ENCODE results near the gene DNPEP.

The DNPEP gene

GRCh38 chr2:219435701-219436100 is 48.0 kb upstream of the DNPEP start:
- Histone ChIP-seq H2AFZ (ENCODE audit: low read length) (no peak overlapping the region), H3F3A (ENCODE audit: insufficient read depth, low read length) (no peaks in the 10 kb centered on the region), H3K36me3 (ENCODE audit: insufficient read depth, low read length) (no peaks in the 10 kb centered on the region), H3K9me2 (ENCODE audit: low read depth, low read length) (no peaks in the 10 kb centered on the region), H3K4me2 (ENCODE audit: low read length) (no peak overlapping the region), H3K27me3 (ENCODE audit: insufficient read depth, low read length) (0 out of 2 replicates have a peak, but pooled peaks cover 2% of the 10 kb centered on the region), H3K4me3 (ENCODE audit: low read depth, low read length, poor library complexity, severe bottlenecking) (no peak overlapping the region), H3K4me1 (ENCODE audit: insufficient read depth, low read length, severe bottlenecking) (no peaks in the 10 kb centered on the region), H3K9me3 (ENCODE audit: low read length) (no peaks in the 10 kb centered on the region), H3K9ac (ENCODE audit: low read length) (no peak overlapping the region), H4K20me1 (ENCODE audit: insufficient read depth, low read length) (no peaks in the 10 kb centered on the region), H3K27ac (ENCODE audit: low read depth, low read length, poor library complexity, severe bottlenecking) (no peak overlapping the region), H3K79me2 (ENCODE audit: insufficient read depth, low read length) (no peaks in the 10 kb centered on the region)
- TF ChIP-seq EZH2 (IDR thresholded peaks at IDR 0.05; ENCODE audit: borderline replicate concordance, low read length) (no peak), CTCF (IDR thresholded peaks at IDR 0.05; ENCODE audit: low read length) (no peak)

DNA sequence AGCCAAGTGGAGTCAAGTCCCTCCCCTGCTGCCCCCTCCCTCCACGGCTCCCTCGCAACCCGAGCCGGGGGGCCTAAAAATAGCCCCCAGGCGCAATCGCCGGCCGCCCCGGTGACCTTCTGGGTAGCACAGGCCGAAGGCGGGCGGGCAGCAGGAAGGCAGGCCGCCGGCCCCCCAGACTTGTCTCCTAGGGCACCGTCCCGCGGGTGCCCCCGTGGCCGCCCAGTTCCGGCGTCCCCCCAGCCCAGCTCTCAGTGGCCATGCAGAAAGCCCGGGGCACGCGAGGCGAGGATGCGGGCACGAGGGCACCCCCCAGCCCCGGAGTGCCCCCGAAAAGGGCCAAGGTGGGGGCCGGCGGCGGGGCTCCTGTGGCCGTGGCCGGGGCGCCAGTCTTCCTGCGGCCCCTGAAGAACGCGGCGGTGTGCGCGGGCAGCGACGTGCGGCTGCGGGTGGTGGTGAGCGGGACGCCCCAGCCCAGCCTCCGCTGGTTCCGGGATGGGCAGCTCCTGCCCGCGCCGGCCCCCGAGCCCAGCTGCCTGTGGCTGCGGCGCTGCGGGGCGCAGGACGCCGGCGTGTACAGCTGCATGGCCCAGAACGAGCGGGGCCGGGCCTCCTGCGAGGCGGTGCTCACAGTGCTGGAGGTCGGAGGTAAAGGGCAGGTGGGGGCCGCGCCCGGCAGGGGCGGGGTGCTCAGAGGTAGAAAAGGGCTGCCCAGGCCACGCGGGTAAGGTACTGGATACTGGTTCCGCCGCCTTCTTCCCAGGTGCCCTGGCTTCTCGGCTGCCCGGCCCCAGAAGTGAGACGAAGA is 47.2 kb upstream of the DNPEP start, which contains the start of gene SPEG:
SPEG (plus strand) TSS at position 126 of the 808 bp plus-strand sequence; CDS start at position 261, 135 bp downstream.
- H3K9me3 ChIP-seq (ENCODE audit: low read length): no peaks in the 10 kb centered on the region
- no peak within 1 kb of the TSS for H2AFZ ChIP-seq (ENCODE audit: low read length)
- no peak within 1 kb of the TSS for H3K4me3 ChIP-seq (ENCODE audit: low read depth, low read length, poor library complexity, severe bottlenecking)
- H3K4me2 ChIP-seq (ENCODE audit: low read length): no peak within 1 kb of the TSS
- H3F3A ChIP-seq (ENCODE audit: insufficient read depth, low read length): no peaks in the 10 kb centered on the region
- no peak within 1 kb of the TSS for H3K27ac ChIP-seq (ENCODE audit: low read depth, low read length, poor library complexity, severe bottlenecking)
- no peak within 1 kb of the TSS for H3K9ac ChIP-seq (ENCODE audit: low read length)
- H3K36me3 ChIP-seq (ENCODE audit: insufficient read depth, low read length): no peaks in the 10 kb centered on the region
- H3K4me1 ChIP-seq (ENCODE audit: insufficient read depth, low read length, severe bottlenecking): no peaks in the 10 kb centered on the region
- TF ChIP-seq CTCF (IDR thresholded peaks at IDR 0.05; ENCODE audit: low read length): no peak
- no peak for TF ChIP-seq EZH2 (IDR thresholded peaks at IDR 0.05; ENCODE audit: borderline replicate concordance, low read length)
- H3K27me3 ChIP-seq (ENCODE audit: insufficient read depth, low read length): 0 out of 2 replicates have a peak, but pooled peaks cover 2% of the 10 kb centered on the region
- no peaks in the 10 kb centered on the region for H3K79me2 ChIP-seq (ENCODE audit: insufficient read depth, low read length)
- no peaks in the 10 kb centered on the region for H4K20me1 ChIP-seq (ENCODE audit: insufficient read depth, low read length)
- H3K9me2 ChIP-seq (ENCODE audit: low read depth, low read length): no peaks in the 10 kb centered on the region

- Histone ChIP-seq H3K4me2 (ENCODE audit: low read length) (no peak overlapping the region), H3F3A (ENCODE audit: insufficient read depth, low read length) (no peaks in the 10 kb centered on the region), H3K9me2 (ENCODE audit: low read depth, low read length) (no peaks in the 10 kb centered on the region), H2AFZ (ENCODE audit: low read length) (no peak overlapping the region), H3K4me1 (ENCODE audit: insufficient read depth, low read length, severe bottlenecking) (no peaks in the 10 kb centered on the region), H3K4me3 (ENCODE audit: low read depth, low read length, poor library complexity, severe bottlenecking) (no peak overlapping the region), H4K20me1 (ENCODE audit: insufficient read depth, low read length) (no peaks in the 10 kb centered on the region), H3K27ac (ENCODE audit: low read depth, low read length, poor library complexity, severe bottlenecking) (no peak overlapping the region), H3K9me3 (ENCODE audit: low read length) (no peaks in the 10 kb centered on the region), H3K9ac (ENCODE audit: low read length) (no peak overlapping the region), H3K27me3 (ENCODE audit: insufficient read depth, low read length) (0 out of 2 replicates have a peak, but pooled peaks cover 2% of the 10 kb centered on the region), H3K36me3 (ENCODE audit: insufficient read depth, low read length) (no peaks in the 10 kb centered on the region), H3K79me2 (ENCODE audit: insufficient read depth, low read length) (no peaks in the 10 kb centered on the region)
- TF ChIP-seq CTCF (IDR thresholded peaks at IDR 0.05; ENCODE audit: low read length): no peak
- TF ChIP-seq EZH2 (IDR thresholded peaks at IDR 0.05; ENCODE audit: borderline replicate concordance, low read length): no peak
Observed at GRCh38 chr2:219434468-219434717, 46.7 kb upstream of the DNPEP start.
